T-helper 2 cell treated with Interferon-gamma antibody and Interleukin-4, amounts not matched to agents 100 ng/mL and 5 ng/mL, for 36 hours (primary cell): ENCODE measurements around the gene FSTL1. TPM values are rescaled to one million over a fixed set of nuclear protein-coding genes. Genes with fewer than 3 reads are reported as not detected.
"Not testable (repeated sequence)": the region's sequence is repeated elsewhere in the genome, so short reads cannot be mapped to it uniquely, and the experiment has no call there.

Experiments used
- intact Hi-C: fragments of 100-400 bp; cut with micrococcal nuclease; formaldehyde crosslinking; loops from one replicate; pipeline ENCODE4 v1.15.1; 2023
- total RNA-seq: library from RNA; stranded (reverse); gene quantifications from 2 replicates; pipeline ENCODE4 v1.2.3, GENCODE V29; 2022

Gene FSTL1
- total RNA-seq, 1 donor from 2014 or later = 0.14 TPM

DNA sequence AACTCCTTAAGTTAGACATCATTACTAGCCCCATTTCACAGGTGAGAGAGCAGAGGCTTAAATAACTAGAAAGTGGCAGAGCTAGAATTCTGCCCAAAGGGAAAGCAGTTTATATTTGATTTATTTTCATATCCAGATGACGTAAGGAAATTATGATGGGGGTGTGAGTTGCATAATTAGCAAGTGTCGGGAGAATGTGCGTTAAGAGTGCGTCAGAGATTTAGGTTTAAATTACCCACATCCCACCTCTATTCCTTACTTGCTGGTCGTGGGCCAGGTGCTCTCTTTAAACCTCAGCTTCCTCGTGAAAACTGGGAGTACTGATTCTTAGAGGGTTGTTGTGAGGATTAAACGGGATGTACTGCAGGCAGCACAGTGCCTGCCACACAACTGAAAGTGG is 32.3 kb downstream of the FSTL1 start:
- intact Hi-C loops = loop anchor here (10.0 kb wide), 1 partner anchor 604 kb away; no protein-coding TSS in a partner anchor

DNA sequence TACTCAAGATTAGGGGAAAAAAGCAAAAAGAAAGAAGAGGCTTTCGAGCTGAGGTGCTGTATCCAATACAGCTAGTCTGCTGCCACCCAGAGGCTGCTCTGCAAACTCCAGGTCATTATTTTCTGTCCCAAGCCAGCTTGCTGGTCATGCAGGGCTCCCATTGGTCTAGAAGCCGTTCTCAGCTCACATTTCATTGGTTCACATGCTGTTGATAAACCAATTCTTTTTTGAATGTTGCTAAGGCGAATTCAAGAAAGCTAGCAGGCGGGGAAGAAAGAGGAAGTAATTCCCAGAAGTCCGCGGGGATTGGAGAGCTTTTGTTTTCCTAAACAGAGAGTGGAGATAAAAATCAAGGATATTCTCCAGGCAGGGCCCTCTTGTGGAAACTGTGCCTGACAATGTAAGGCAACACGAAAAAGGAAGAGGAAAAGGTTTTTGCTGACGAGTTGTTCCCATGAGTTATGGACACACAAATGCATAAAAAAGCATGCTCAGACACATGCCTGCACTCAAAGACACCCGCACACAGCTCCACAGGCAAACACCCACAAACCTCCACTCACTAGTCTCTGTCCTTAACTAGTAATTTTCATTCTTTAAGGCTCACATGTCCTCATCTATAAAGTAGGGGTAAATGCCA is 33.4 kb downstream of the FSTL1 start:
- intact Hi-C loops = loop anchor here (1.0 to 10.0 kb wide), 7 partner anchors 68 to 603 kb away; partner anchors contain the start of genes GSK3B, LRRC58 and NDUFB4

DNA sequence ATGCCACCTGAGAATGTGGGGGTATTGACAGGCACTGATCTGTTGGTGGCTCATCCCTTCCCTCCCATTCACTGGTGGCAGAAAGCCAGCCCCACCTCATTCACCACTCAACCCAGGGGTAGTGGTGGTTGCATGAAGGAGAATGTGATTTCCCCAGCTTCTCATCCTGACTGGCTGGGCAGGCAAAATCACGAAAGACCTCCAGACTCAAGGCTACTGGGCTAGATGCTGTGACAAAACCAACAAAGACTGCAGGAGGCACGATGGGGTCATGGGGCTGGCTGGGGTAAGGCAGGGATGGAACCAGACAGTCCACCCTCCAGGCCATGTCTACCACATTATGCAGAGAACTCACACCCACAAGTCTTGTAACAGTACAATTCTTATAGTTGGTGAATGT is 33.9 kb downstream of the FSTL1 start:
- intact Hi-C loops = loop anchor here (1.0 to 10.0 kb wide), 7 partner anchors 68 to 602 kb away; partner anchors contain the start of genes GSK3B, LRRC58 and NDUFB4

DNA sequence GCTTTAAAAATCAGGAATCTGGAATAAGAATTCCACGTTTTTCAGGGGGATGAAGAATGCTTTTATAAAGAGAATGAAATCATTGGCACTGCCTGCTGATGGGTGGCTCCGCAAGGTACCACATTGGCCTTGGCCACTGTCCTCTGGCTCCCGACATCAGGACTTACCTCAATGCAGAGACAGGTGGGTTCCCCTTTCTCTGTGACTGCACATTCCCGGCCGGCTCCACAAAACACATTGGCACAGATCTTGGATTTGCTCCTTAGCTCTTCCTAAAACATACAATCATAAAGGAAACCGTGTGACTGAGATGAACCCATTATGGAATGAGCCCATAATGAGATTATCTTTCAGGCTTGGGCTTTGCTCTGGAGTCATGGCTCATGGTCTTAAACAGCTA is 35.0 kb downstream of the FSTL1 start:
- intact Hi-C loops = loop anchor here (10.0 kb wide), 1 partner anchor 601 kb away; no protein-coding TSS in a partner anchor

DNA sequence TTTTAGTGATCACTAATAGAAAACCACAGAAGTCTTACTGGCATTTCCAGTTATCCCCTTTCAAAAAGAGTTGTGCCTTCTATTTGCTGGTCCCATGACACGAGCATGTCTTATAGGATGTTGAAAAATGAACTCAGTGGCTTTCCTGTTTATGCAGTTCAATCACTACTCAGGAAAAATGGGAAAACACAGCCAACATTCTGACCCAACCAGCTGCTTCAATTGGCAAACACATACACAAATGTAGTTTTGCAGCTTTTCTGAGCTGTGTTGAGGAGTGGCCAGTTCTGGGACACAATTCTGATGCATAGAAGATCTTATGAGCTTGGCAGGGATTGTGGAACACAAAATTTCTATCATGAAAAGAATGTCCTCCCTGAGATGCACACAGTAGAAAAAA is 40.3 kb downstream of the FSTL1 start:
- intact Hi-C loops = loop anchor here (10.0 kb wide), 1 partner anchor 596 kb away; no protein-coding TSS in a partner anchor

DNA sequence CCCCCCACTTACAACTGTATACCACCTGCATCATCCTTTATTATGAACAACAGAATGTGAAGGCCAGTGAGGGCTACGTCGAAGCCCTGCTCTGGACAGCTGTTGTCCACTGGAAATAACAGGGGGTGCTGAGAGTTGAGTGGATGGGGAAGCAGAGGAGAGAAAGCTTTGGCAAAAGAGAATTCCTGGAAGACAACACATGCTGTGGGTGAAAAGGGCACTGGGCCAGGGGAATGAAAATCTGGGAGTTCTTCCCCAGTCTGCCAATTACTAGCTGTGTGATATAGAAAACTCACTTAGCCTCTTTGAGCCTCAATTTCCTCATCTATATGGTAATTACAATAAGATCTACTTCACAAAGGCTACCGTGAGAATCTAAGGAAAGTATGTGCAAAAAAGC is 40.7 kb downstream of the FSTL1 start:
- intact Hi-C loops = loop anchor here (10.0 kb wide), 1 partner anchor 595 kb away; no protein-coding TSS in a partner anchor

DNA sequence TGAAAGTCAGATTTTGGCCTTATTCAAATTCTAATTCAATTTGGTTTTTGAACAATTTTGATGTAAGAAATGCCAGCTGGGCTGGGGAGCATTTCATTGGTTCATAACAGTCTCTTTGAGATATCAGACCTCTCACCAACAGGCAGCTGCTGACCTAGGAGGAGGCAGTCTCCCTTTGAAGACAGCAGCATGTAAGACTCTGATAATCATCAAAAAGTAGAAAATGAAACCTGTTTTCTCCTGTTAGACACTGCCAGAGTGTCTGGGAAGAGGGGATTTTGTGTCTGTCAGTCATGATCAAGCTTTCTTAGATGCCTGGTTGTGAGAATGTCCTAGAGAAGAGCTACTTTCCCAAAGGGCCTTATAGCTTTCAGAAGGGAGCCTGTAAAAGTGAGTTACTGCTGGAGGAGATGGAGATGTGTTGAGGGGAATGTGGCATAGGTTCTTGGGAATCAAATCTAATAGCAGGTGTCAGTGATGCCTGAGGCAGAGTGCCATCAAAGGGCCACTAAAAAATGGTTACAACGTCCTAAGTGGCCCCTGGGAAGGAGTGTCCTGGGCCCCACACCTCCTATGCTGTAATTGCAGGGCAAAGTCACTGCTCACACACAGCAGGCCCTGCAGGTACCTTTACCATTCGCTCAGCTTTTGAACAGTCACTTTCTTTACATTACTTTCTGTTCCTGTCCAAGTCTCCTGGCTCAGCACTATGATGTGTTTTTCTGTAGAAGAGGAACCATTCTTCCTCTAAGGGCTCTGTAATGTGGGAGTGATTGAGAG is 43.1 kb downstream of the FSTL1 start:
- intact Hi-C loops = no loop called here

DNA sequence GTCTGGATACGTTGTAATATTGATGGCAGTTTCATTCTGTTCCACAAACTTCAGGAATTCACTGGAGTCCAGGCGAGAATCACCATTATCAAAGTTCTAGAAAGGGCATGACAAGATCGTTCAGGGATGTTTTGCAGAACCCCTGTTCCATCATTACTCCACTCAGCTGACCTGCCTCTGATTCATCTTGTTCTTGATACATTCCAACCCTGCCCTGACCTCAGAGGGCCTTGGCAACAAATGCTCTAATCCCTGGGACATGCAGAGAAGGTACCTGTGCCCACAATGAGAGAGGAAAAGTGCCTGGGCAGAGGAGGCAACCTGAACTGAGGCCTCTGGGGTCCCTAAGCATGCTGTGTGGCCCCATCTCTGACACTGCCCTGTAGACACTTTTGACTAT is 45.9 kb downstream of the FSTL1 start:
- intact Hi-C loops = no loop called here

DNA sequence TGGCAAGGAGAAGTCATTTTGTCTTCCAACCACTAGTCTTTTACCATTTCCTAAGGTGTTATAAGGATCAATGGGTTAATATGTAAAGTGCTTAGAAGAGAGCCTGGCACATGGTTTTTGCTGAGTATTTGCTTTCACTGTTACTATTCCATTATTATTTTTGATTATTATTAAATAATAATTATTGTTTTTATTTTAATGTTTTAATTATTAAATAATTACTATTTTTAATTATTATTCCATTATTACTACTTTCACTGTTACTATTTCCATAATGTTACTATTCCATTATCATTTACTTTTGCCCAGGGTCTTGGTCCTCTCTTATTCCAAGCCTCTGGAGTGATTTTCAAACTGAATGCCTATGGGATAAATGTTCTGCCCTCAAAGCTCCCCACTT is 48.5 kb downstream of the FSTL1 start:
- intact Hi-C loops = no loop called here

DNA sequence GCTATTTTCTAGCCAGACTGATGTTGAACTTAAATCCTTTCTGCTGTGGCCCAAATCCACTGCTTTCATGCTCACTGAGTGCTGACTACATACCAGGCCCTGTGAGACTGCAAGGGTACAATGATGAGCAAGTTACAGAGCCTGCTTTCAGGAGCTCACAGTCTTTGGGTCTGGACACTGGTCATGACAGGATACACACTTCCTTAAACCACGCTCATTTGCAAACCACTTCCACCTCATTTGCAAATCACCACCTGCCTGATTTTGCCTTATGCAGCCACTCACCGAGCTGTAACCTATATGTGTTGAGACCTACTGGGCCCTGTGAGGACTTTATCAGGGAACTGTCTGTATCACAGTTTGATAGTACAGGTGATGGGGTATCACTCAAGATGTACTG is 51.4 kb downstream of the FSTL1 start:
- intact Hi-C loops = no loop called here

DNA sequence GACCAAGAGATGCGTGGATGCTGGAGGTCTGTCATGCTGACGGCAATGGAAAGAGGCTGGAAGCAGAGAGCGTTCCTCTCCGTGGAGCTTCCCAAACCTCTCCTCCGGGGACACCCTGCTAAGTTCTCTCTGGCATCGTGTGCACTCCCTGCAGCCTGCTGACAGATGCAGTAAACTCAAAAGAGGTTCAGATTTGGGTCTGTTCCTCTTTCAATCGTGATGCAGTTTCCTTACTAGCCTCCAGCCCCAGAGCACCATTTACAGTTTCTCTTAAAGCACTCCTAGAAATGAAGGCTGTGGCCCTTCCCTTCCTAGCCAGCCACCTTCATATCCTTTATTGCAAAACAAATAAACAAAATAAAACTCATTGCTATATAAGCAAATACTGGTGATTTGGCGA is 54.3 kb downstream of the FSTL1 start:
- intact Hi-C loops = no loop called here

DNA sequence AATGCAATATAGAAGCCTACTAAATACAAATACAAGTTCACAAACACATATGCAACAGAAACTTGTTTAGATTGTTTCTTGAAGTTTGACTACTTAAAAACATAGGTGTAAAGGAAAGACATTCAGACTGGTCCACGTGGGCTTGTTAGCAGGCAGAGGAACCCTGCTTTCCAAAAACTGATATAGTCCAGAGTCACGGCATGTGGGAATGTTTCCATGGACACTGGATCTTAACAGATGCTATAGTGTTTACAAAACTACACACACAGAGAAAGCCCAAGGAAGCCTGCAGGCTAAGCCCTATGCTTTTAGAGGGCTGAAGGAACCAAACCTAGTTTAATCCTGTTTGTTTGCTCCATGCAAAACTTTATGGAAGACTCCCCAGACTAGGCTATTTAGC is 56.4 kb downstream of the FSTL1 start:
- intact Hi-C loops = no loop called here

DNA sequence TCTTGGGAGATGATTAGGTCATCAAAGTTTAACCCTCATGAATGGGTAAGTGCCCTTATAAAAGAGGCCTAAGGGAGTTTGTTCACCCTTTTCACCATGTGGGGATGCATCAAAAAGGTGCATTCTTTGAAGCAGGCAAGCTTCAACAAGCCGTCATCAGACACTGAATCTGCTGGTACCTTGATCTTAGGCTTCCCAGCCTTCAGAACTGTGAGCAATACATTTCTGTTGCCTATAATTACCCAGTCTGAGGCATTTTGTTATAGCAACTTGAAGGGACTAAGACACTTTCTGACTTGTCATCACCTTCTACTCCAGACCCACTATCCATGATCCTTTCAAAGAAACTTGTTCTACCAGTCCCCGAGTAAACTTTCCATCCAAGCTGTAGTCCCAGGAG is 57.0 kb downstream of the FSTL1 start:
- intact Hi-C loops = no loop called here

DNA sequence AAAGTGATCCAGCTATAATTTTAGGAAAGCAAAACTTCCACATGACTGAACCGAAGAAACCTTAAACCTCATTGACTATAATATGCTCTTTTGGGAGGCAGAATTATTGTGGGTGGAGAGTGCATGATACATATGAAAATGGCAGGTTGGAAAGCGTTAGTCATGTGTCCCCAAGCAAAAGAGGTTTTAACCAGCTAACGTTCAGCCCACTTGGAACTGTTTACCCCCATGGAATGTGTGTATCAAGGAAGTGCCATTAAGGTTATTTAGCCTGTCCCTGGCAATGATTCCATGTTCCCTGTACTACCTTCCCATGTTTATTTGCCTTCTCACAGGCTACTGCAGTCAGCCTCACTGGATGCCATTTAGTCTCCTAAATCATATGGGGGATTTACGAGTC is 57.5 kb downstream of the FSTL1 start:
- intact Hi-C loops = no loop called here

DNA sequence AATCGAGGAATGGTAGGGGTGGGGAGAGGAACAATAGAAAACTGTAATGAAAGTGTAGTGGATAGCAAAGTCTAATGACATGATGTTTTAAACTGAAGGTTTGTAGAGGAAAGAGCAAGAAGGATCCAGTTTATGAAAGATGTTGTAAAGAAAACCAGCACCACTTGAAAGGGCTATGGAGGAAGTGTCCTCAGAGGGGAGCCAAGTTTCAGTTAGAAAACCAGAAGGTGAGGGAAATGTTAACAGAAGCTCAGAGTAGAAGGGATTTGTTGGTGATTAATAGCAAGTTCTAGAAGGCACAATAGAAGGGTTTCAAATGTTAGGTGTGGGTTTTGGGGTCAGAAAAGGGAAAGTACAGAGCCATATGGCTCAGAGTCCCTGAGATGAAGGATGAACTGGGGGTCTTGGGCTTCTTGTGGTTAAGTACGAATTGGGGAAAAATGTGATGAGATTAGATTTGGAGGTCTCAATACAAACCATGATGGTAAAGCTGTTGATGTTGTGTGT is 67.8 kb downstream of the FSTL1 start:
- intact Hi-C loops = no loop called here

DNA sequence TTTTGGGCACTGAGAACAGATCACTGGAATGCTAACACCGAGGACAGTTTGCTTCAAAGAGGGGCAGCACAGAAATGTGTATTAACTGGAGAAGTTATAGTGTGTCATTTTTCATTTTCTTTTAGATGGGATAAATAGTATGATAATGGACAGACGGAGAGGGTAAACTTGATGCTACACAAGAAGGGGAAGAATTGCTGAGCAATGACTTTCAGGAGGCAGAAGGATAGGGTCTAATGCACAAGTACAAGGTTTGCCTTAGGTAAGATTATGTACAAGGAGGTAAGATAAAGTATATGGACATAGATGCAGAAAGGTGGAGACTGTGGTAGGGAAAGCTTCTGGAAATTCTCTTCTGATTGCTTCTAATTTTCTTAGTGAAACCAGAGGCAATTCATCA is 69.3 kb downstream of the FSTL1 start:
- intact Hi-C loops = no loop called here

DNA sequence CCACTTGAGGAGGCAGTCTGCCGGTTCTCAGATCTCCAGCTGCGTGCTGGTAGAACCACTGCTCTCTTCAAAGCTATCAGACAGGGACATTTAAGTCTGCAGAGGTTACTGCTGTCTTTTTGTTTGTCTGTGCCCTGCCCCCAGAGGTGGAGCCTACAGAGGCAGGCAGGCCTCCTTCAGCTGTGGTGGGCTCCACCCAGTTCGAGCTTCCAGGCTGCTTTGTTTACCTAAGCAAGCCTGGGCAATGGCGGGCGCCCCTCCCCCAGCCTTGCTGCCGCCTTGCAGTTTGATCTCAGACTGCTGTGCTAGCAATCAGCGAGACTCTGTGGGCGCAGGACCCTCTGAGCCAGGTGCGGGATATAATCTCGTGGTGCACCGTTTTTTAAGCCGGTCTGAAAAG is 72.8 kb downstream of the FSTL1 start:
- intact Hi-C loops = not testable (repeated sequence)

DNA sequence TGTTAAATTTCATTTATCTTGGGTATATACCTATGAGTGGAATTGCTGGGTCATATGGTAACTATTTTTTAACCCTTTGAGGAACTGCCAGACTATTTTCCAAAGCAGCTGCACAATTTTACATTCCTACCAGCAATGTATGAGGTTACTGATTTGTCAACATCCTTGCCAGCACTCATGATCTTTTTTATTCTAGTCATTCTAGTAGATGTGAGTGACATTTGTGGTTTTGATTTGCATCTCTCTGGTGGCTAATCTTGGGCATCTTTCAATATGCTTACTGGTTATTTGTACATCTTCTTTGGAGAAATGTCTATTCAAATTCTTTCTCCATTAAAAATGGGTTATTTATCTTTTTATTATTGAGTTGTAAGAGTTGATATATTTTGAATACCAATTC is 80.3 kb downstream of the FSTL1 start:
- intact Hi-C loops = no loop called here

DNA sequence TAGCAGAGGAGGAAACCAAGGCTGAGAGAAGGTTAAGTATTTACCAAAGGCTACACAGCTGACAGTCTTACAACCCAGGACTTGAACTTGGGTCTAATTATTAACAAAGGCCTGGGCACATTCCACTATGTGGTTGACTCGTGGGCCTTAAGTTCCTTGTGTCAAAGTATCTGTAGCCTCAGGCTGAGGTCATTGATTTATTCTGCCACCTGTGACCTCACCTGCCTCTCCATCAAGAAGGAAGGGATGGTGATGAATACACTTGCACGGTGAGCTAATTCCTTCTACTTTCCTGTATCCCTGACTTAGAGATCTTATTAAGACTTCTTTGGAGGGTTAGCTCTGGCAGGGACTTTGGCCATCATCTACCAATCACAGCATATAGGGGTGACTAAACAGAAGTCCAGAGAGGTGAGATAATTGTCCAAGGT is 81.7 kb downstream of the FSTL1 start:
- intact Hi-C loops = no loop called here

DNA sequence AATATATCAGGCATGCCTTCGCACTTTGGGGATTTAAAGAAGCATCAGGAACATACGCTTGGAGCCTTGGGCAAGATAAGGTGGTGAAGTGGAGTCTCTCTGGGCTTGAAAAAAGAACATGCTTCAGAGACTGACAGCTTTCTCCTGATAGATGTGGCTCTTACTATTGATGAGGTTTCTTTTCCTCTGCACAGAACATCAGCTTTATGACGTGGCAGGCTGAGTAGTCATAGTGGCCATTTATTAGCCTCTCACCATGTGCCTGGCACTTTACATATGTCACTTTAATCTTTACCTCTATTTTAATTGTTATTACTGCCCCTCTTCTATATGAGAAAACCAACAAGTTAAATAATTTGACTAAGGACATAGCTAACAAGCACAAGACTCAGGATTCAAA is 82.6 kb downstream of the FSTL1 start:
- intact Hi-C loops = no loop called here

DNA sequence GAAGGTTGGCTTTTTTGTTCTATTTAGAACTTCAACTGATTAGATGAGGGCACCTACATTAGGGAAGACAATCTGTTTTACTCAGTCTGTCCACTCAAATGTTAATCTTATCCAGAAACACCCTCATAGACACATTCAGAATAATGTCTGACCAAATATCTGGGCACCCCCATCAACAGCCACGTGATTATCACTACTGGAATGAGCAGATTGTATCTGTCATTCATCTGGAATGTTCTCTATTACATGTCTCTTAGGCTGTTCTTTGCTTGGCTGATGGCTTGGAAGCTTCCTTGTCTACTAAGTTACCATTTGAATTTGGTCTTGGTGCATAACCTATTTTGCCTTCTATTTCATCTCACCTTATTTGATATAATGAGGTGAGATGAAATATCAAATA is 86.0 kb downstream of the FSTL1 start:
- intact Hi-C loops = no loop called here

DNA sequence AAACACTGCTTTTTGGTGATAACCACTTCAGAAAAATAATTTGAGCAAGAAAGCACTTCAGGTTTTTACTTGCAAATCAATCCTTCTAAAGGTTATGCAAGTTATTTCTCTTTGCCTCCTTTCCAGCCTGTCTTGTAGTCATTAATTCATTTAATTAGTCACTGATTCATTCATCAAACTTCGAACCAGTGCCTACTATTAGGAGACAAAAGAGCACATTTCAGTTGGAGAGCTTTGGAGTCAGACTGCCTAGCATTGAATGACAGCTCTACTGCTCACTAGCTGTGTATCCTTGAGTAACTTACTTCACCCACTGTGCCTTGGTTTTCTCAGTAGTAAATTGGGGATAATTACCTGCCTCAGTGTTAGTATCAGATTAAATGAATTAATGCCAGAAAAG is 86.7 kb downstream of the FSTL1 start:
- intact Hi-C loops = no loop called here
